Skeletal muscle tissue (tissue), 4 donors: ENCODE results near the gene ARFGAP1. TPM values are rescaled to one million over a fixed set of nuclear protein-coding genes. Genes with fewer than 3 reads are reported as not detected.

Experiments
- H3K27ac ChIP-seq: one replicate; pipeline ENCODE4 v1.7.0; 2013; ENCODE audit warnings: mild to moderate bottlenecking, low read depth, low read length, inconsistent platforms
- H3K27me3 ChIP-seq, 3 donors: one replicate each; pipeline ENCODE4 v1.7.0; 2013; ENCODE audit warnings: low read length in 3 of 3; ENCODE audit not compliant: control insufficient read depth in 3 of 3, insufficient read depth in 3 of 3
- H3K36me3 ChIP-seq, 3 donors: one replicate each; pipeline ENCODE4 v1.7.0; 2013; ENCODE audit warnings: low read length in 3 of 3; ENCODE audit not compliant: control insufficient read depth in 3 of 3, insufficient read depth in 3 of 3
- H3K4me1 ChIP-seq, 3 donors: one replicate each; pipeline ENCODE4 v1.7.0; 2013; ENCODE audit warnings: low read length in 3 of 3, mild to moderate bottlenecking in 3 of 3; ENCODE audit not compliant: control insufficient read depth in 3 of 3, insufficient read depth in 3 of 3
- H3K4me3 ChIP-seq, 3 donors: one replicate each; pipeline ENCODE4 v1.7.0; 2013; ENCODE audit warnings: low read length in 3 of 3
- H3K9ac ChIP-seq, 3 donors: one replicate each; pipeline ENCODE4 v1.7.0; 2013; ENCODE audit warnings: low read length in 3 of 3, mild to moderate bottlenecking in 3 of 3, moderate library complexity in 2 of 3, low read depth in 1 of 3
- H3K9me3 ChIP-seq, 3 donors: one replicate each; pipeline ENCODE4 v1.7.0; 2013; ENCODE audit warnings: low read length in 3 of 3; ENCODE audit not compliant: control insufficient read depth in 3 of 3
- total RNA-seq: library from RNA; depleted of rRNA; stranded (reverse); fragments of >200 nt; gene quantifications from one replicate; pipeline ENCODE4 v1.2.3, GENCODE V29; 2014
- donor health status: Osteomylitis.

Gene ARFGAP1
- total RNA-seq, 1 donor from 2014 or later, result 31.8 TPM

DNA sequence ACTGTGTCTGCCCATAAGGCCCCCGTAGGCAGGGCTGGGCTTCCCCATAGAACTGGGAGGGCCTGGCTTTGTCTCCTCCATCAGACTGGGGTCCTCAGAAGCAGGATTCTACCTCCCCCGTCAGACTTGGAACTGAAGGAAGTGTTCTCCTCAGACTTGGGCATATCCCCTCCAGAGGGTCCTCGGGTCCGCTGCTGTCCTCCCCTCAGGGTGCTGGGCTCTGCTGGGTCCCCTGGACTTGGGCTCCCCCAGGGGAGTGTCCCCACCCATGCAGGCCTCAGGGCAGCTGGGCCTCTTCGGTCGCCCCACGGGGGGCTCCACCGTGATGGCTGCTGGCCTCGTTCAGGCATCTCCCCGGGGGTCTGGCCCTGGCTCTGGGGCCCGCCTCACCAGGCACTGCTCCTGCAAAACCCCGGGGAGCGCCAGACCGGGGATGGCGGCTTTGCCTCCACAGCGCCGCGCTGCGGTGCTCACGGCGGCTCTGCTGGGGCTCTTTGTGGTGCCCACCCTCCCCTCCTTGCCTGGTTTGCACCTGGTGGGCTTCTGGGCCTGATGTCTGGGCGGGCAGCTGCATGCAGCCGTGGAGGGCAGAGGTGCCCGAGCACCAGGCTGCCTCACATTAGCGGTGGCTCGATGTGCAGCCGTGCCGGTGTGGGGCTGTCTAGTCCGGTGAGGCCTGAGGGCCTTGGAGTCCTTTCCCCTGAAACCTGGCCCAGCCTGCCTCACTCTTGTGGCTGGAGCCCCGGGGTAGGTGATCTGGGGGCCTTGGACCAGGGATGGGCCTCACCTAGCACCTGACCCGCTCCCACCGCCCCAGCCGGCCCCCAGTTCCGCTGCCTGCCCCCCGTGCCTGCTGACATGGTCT lies 34.3 kb downstream of the ARFGAP1 start:
- H3K4me3 ChIP-seq, result no peak overlapping the region

DNA sequence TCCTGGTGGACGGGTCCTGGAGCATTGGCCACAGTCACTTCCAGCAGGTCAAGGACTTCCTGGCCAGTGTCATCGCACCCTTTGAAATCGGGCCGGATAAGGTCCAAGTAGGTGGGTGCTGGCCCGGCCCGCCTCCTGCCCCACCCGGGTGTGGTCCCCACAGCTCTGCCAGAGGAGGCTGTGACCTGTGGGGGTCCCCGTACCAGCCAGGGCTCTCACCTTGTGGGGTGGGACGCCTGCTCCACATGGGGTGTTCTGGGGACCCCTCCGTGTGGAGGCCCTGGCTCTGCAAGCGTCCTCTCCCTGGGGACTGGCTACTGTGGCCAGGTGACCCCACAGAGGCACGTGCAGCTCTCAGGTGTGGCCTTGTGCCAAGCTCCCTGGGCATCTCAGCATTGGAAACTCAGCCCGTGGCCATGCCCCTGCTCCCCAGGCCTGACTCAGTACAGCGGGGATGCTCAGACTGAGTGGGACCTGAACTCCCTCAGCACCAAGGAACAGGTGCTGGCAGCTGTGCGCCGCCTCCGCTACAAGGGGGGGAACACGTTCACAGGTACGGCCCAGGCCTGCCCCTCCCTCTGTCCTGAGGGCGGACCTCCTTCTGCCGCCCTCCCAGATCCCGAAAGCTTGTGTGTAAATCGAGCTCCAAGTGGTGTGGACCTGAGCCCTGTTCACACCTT lies 35.1 kb downstream of the ARFGAP1 start:
- Histone ChIP-seq H3K4me3 (no peak overlapping the region), H3K27me3 (peaks cover 36 to 62% (median 54%) of the 10 kb centered on the region in 3 donors), H3K36me3 (no peaks in the 10 kb centered on the region), H3K9me3 (no peaks in the 10 kb centered on the region), H3K9ac (no peak overlapping the region), H3K27ac (no peak overlapping the region), H3K4me1 (no peaks in the 10 kb centered on the region)

More for the DNA sequence above, 34.3 kb downstream of the ARFGAP1 start:
- Histone ChIP-seq H3K27me3 (peaks cover 36 to 62% (median 51%) of the 10 kb centered on the region in 3 donors), H3K27ac (no peak overlapping the region), H3K36me3 (no peaks in the 10 kb centered on the region), H3K9me3 (no peaks in the 10 kb centered on the region), H3K4me1 (no peaks in the 10 kb centered on the region), H3K9ac (no peak overlapping the region)

DNA sequence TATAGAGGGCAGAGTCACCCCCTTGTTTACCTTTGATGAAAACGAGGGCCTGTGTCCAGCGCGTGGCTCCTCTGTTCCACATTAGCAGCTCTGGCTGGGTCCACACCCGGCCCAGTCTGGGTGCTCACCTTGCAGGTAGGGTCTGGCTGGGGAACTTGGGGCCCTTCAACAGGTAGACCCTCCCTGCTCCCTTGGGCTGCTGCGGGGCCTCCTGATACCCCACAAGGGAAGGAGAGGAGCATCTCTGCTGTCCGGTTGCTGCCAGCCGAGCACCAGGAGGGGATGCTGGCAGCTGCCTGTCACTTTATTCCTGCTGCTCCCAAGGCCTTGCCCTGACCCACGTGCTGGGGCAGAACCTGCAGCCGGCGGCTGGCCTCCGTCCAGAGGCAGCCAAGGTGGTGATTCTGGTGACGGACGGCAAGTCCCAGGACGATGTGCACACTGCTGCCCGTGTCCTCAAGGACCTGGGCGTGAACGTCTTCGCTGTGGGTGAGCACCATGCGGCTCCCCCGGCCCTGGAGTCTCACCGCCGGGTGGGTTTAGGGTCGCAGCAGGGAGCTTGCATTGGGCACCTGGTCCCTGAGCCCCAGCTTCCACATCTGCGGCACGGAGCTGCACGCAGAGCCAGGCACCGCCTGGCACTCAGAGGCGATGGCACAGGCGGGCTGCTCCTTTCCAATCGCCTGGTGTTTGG lies 35.8 kb downstream of the ARFGAP1 start:
- Histone ChIP-seq H3K4me1 (no peaks in the 10 kb centered on the region), H3K27me3 (peaks cover 36 to 67% (median 56%) of the 10 kb centered on the region in 3 donors)

DNA sequence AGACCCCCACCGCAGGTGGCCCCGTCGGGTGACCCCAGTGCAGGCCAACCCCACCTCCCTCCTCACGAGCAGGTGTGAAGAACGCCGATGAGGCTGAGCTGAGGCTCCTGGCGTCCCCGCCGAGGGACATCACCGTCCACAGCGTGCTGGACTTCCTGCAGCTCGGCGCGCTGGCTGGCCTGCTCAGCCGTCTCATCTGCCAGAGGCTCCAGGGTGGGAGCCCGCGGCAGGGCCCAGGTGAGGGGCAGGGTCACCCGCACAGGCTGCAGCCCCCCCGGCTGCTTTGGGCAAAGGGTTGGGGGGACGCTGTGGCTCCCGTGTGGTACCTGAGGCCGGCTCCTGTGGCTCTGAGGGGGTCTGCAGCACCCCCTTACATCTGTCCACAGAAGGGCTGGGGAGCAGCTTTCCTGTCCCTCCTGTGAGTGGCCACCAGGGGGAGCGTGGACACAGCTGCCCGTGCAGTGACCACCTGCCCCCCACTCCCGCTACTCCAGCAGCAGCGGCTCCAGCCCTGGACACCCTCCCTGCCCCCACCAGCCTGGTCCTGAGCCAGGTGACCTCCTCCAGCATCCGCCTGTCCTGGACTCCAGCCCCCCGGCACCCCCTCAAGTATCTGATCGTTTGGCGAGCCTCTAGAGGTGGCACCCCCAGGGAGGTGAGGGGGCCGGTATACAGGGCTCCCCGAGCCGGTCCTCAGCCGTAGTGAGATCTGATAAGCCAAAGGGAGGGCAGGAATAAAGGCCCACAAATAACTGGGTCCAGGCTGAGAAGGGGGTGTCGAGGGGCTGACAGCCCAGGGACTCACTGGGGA lies 36.9 kb downstream of the ARFGAP1 start:
- H3K27me3 ChIP-seq, result peaks cover 40 to 75% (median 57%) of the 10 kb centered on the region in 3 donors
- no peak overlapping the region for H3K4me3 ChIP-seq
- H3K27ac ChIP-seq, result no peak overlapping the region

More for the DNA sequence above, 35.8 kb downstream of the ARFGAP1 start:
- H3K36me3 ChIP-seq, result no peaks in the 10 kb centered on the region
- no peaks in the 10 kb centered on the region for H3K9me3 ChIP-seq
- no peak overlapping the region for H3K9ac ChIP-seq
- H3K4me3 ChIP-seq, result no peak overlapping the region
- H3K27ac ChIP-seq, result no peak overlapping the region

DNA sequence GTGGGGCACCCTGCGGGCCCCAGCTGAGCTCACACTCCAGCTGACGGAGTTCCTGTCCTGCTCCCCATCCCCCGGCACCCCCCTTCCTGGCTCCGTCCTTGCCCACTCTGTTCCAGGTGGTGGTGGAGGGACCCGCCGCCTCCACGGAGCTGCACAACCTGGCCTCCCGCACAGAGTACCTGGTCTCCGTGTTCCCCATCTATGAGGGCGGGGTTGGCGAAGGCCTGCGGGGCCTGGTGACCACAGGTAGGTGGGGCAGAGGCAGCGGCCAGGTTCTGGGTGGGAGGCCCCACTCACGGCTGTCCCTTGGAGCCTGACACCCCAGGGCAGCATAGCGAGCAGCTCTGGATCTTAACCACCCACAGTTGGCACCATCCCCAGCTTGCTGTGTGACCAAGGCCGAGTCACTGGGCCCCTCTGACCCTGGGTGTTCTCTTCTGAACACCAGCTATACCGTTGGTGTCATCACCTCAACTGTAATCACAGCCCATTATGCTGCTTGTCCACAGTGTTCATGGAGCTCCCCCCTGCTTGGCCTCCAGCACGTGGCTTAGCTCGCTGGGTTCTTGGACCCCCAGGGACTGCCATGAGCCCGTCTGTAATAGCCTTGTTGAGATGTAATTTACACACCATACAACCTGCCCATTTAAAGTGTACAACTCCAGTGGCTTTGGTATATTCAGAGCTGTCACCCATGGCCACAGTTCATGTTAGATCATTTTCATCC lies 37.8 kb downstream of the ARFGAP1 start:
- no peak overlapping the region for H3K9ac ChIP-seq
- H3K9me3 ChIP-seq, result no peaks in the 10 kb centered on the region
- no peak overlapping the region for H3K27ac ChIP-seq
- H3K36me3 ChIP-seq, result no peaks in the 10 kb centered on the region
- H3K4me1 ChIP-seq, result no peaks in the 10 kb centered on the region
- no peak overlapping the region for H3K4me3 ChIP-seq
- H3K27me3 ChIP-seq, result peaks cover 45 to 74% (median 54%) of the 10 kb centered on the region in 3 donors

More for the DNA sequence above, 36.9 kb downstream of the ARFGAP1 start:
- Histone ChIP-seq H3K9me3 (no peaks in the 10 kb centered on the region), H3K36me3 (no peaks in the 10 kb centered on the region), H3K9ac (no peak overlapping the region), H3K4me1 (no peaks in the 10 kb centered on the region)

DNA sequence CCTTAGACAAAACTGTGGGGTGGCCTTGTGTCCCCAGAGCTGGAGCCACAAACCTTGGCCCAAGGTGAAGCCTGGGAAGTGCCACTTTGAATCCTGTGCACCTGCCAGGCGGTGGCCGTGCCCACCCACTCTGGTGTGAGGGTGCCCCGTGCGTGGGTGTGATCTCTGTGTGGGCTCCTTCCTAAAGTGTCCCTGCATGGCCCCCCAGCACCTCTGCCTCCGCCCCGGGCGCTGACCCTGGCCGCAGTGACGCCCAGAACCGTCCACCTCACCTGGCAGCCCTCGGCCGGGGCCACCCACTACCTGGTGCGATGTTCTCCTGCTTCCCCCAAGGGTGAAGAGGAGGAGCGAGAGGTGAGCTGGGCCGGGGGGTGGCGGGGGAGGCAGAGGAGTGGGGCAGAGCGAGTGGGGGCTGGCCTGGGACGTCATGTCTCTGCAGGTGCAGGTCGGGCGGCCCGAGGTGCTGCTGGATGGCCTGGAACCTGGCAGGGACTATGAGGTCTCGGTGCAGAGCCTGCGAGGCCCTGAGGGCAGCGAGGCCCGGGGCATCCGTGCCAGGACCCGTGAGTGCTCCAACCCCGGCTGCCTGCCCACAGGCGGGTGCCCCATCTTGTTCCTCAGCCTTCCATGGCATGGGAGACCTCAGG lies 38.7 kb downstream of the ARFGAP1 start:
- Histone ChIP-seq H3K27ac (no peak overlapping the region), H3K9me3 (no peaks in the 10 kb centered on the region), H3K9ac (no peak overlapping the region), H3K4me3 (no peak overlapping the region), H3K36me3 (no peaks in the 10 kb centered on the region), H3K4me1 (no peaks in the 10 kb centered on the region), H3K27me3 (peaks cover 40 to 71% (median 47%) of the 10 kb centered on the region in 3 donors)

DNA sequence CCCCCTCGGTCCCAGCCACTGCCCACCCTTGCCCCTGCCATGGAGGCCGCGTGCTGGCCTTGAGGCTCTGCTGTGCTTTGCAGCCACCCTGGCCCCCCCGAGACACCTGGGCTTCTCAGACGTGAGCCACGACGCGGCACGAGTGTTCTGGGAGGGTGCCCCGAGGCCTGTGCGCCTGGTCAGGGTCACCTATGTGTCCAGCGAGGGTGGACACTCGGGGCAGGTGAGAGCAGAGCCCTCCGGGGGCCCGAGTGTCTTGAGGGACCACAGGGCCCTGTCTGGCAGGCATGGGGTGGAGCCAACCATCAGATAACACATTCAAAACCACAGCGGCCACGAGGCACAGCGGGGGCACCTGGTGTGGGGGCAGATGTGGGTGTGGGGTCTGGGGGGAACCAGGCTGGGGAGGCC lies 39.2 kb downstream of the ARFGAP1 start:
- Histone ChIP-seq H3K36me3 (no peaks in the 10 kb centered on the region), H3K4me3 (no peak overlapping the region), H3K27ac (no peak overlapping the region), H3K27me3 (peaks cover 35 to 66% (median 47%) of the 10 kb centered on the region in 3 donors), H3K9ac (no peak overlapping the region), H3K4me1 (no peaks in the 10 kb centered on the region), H3K9me3 (no peaks in the 10 kb centered on the region)

DNA sequence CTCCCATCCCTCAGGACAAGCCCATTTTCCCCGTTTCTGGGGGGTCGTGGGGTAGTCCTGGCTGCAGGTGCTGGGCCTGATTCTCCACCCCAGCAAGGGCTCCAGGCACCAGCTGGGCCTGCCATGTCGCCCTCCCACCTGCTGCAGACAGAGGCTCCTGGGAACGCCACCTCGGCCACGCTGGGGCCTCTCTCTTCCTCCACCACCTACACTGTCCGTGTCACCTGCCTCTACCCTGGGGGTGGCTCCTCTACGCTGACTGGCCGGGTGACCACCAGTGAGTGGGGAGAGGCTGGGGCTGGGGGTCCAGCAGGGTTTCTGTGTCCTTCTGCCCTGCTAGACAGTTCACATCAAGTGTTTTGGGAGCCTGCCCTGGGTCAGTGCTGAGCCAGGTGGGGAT lies 39.7 kb downstream of the ARFGAP1 start:
- H3K9ac ChIP-seq, result no peak overlapping the region
- no peak overlapping the region for H3K27ac ChIP-seq
- H3K36me3 ChIP-seq, result no peaks in the 10 kb centered on the region
- peaks cover 31 to 62% (median 44%) of the 10 kb centered on the region in 3 donors for H3K27me3 ChIP-seq
- no peaks in the 10 kb centered on the region for H3K4me1 ChIP-seq
- H3K4me3 ChIP-seq, result no peak overlapping the region
- H3K9me3 ChIP-seq, result no peaks in the 10 kb centered on the region
